Fibroblast of the aortic adventitia (primary cell): ENCODE data around the gene KCNK6. TPM values are rescaled to one million over a fixed set of nuclear protein-coding genes. Genes with fewer than 3 reads are reported as not detected.
"Not testable (repeated sequence)": the region's sequence is repeated elsewhere in the genome, so short reads cannot be mapped to it uniquely, and the experiment has no call there.

Experiments
- DNase-seq: peaks from one replicate; pipeline ENCODE4 v3.0.0-alpha.2; 2010; ENCODE audit warnings: low read depth
- H3K4me3 ChIP-seq: 2 replicates; pipeline ENCODE4 v1.5.1; 2011; ENCODE audit warnings: low read depth, mild to moderate bottlenecking, control low read depth, low read length, moderate library complexity
- CTCF ChIP-seq: IDR thresholded peaks from 2 replicates; pipeline ENCODE4 v1.5.1; 2011; ENCODE audit warnings: mild to moderate bottlenecking, low read length, control low read depth, inconsistent platforms; ENCODE audit not compliant: insufficient read depth
- total RNA-seq: library from RNA; depleted of rRNA; stranded (reverse); fragments of >200 nt; gene quantifications from 2 replicates; pipeline ENCODE4 v1.2.3, GENCODE V29; 2012; ENCODE audit warnings: low replicate concordance

The KCNK6 gene
- total RNA-seq, 1 donor: 3.6 TPM

DNA sequence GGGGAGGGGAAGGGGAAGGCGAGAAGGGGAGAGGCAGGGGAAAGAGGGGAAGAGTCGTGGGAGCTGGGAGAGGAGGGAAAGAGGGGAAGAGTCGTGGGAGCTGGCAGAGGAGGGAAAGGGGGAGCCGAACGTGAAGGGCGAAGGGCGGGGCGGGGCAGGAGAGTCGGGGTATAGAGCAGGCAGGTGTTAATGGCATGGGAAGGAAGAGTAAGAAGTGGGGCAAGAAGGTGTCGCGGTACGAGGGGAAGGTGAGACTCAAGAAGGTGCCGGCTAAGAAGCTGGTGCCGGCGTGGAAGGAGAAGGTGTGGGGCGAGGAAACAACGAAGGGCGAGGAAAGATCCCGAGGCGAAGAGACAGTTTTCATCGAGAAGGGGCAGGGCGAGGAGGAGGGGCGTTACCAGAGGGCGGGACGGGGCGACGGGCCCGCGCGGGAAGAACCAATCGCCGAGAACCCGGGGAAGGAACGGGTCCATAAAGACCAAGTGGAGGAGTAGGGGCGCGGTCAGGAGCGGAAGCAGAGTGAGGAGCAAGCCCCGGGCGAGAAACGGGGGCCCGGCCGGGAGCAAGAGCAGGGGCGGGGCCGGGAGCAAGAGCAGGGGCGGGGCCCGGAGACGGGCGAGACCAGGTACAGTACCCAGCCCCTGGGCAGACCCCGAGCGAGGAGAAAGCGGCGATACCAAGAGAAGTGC, 16.4 kb downstream of the KCNK6 start:
- TF ChIP-seq CTCF: no peak
- peak overlapping the region; percentile 94 for H3K4me3 ChIP-seq
- DNase-seq: peak; percentile 92

DNA sequence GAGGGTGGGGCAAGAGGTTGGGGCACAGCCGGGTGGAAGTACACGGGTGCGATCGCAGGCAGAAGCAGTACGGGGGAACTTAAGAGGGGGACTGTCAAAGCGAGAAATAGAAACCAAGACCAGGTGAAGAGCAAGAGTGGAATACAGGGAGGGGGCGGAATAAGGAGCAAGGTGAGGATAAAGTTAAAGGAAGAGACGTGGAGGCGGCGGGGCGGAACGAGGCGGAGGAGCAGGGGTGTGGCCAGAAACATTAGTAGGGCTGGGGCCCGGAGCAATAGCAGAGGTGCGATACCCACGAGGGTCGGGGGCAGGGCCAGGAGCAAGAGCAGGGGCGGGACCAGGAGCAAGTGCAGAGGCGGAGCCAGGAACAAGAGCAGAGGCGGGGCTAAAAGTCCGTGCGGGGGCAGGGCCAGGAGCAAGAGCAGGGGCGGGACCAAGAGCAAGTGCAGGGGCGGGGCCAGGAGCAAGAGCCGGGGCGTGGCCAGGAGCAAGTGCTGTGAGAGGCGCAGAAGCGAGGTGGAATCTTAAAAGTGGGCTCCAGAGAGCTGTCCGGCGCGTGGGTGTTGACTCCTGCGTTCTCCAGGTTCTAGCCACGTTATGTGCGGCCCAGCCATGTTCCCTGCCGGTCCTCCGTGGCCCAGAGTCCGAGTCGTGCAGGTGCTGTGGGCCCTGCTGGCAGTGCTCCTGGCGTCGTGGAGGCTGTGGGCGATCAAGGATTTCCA, 17.2 kb downstream of the KCNK6 start:
- H3K4me3 ChIP-seq: peak overlapping the region; percentile 94
- TF ChIP-seq CTCF: no peak
- DNase-seq: peak; percentile 84

- DNase-seq: no peak
- peak overlapping the region; percentile 40 for H3K4me3 ChIP-seq
- TF ChIP-seq CTCF: no peak
Observed at GRCh38 chr19:38337360-38337653, 17.7 kb downstream of the KCNK6 start.

DNA sequence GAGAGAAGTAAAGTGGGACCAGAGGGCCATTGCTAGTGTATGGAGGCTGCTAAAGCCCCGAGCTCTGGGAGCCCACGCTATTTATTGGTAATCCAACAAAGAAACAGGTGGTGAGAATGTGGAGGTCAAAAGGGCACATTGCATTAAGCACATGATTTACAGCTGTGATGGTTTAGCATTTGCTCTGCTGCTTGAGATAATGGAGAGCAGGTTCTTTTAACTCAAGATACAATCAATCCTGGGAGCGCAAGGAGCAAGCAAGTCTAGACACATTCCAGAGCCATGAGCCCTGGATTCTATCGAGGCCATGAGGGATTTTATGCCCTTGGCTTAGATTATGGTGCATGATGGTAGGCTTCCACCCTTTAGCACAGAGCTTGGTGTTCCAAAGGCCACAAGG, 19.4 kb downstream of the KCNK6 start:
- DNase-seq, H3K4me3 ChIP-seq: not testable (repeated sequence)

- no peak for TF ChIP-seq CTCF
Observed at GRCh38 chr19:38340927-38341326, 21.3 kb downstream of the KCNK6 start.

GRCh38 chr19:38346837-38347236, 27.2 kb downstream of the KCNK6 start:
- no peak overlapping the region for H3K4me3 ChIP-seq
- TF ChIP-seq CTCF: no peak
- no peak for DNase-seq

More at GRCh38 chr19:38340927-38341326, 21.3 kb downstream of the KCNK6 start:
- H3K4me3 ChIP-seq: no peak overlapping the region
- no peak for DNase-seq

DNA sequence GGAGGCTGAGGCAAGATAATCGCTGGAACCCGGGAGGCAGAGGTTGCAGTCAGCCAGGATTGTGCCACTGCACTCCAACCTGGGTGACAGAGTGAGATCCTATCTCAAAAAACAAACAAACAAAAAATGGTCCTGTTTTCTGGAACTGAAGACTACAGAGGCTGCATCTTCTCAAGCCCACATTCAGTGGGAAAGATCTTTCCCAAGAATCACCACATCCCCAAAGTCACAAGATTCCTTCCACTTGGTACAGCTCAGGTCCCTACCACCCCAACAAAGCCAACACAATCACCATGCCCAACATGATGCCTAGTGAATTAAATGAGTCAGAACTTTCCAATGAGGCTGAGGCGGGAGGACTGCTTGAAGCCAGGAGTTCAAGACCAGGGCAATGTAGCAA, 31.2 kb downstream of the KCNK6 start:
- H3K4me3 ChIP-seq: no peak overlapping the region
- no peak for TF ChIP-seq CTCF
- no peak for DNase-seq
